Measurements from ENCODE around the gene KRT86.

GRCh38 chr12:52280319-52280795 lies 5.9 kb downstream of the KRT86 start:
- no peak for TF ChIP-seq CTCF (IDR thresholded peaks at IDR 0.05)
- peak in 2 of 3 donors; percentile 47 to 84 for TF ChIP-seq POLR2AphosphoS5 (IDR thresholded peaks at IDR 0.05)
- no peak for TF ChIP-seq POLR2A (IDR thresholded peaks at IDR 0.05)
